GM18951 (cell line): Measurements from ENCODE around the gene TUBB2B.

Experiments used
- POLR2A ChIP-seq: IDR thresholded peaks from 4 replicates; pipeline ENCODE4 v1.6.1; 2011; ENCODE audit warnings: mild to moderate bottlenecking; ENCODE audit not compliant: insufficient read length, insufficient read depth; ENCODE audit errors: extremely low read depth
- in situ Hi-C: fragments of 300-500 bp; cut with MboI; formaldehyde crosslinking; loops from one replicate; pipeline ENCODE4 v1.12.0; 2022; ENCODE audit warnings: low sequenced_read_pairs, mixed read lengths, inconsistent platforms; ENCODE audit not compliant: unreplicated experiment

Gene TUBB2B

DNA sequence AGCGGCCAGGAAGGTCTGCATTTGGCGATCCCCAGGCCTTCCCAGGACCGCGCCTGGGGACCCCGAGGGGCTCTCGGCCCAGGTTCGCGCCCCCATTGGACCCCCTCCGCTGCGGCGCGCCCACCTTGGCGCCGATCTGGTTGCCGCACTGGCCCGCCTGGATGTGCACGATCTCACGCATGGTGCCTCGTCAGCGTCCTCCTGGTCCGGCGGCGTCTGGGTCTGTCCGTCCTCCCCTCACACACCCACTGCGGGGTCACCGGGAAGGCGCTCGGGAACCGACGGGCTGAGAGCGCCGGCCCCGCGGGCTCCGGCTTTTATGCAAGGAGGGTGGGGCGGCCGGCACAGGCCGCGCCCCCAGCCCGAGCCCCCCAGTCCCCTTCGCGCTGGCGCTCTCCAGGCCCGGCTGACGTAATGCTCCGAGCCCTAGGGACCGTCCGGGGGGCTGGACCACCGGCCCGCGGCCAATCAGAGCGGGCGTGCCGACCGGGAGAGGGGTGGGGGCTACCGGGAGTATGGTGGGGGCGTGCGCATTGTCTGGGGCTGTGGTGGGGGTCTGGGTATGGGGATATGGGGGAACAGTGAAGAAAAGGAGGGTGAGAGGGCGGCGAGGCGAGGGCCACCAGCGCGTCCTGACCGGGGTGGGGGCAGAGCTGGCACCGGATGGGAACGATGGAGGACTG is at the start of gene TUBB2B:
Gene TUBB2B, minus strand, starts transcription at position 291 of the 683 bp plus-strand sequence. Its CDS starts 110 bp downstream, at position 181.
- no peak for TF ChIP-seq POLR2A
- in situ Hi-C loops, result no loop called here

DNA sequence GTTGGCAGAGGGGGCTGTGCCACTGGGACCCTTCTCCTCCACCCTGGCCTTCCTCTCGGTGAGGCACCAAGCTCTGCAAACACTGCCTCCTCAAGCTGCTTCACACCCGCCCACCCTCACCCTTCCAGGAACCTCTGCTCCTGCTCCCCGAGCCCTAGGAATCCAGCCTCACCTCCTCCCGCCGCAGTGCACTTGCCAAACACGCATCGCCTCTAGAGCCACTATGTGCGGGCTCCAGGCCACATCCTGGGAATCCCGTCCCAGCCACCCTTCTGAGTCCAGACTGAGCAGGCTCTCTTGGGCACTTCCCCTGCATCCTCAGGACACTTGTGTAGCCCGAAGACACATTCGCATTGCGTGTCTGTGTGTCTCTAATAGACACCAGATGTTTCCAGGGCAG is 49.8 kb upstream of the TUBB2B start:
- no peak for TF ChIP-seq POLR2A
- in situ Hi-C loops, result loop anchor here (5.0 kb wide), 1 partner anchor 455 kb away; no protein-coding TSS in a partner anchor

DNA sequence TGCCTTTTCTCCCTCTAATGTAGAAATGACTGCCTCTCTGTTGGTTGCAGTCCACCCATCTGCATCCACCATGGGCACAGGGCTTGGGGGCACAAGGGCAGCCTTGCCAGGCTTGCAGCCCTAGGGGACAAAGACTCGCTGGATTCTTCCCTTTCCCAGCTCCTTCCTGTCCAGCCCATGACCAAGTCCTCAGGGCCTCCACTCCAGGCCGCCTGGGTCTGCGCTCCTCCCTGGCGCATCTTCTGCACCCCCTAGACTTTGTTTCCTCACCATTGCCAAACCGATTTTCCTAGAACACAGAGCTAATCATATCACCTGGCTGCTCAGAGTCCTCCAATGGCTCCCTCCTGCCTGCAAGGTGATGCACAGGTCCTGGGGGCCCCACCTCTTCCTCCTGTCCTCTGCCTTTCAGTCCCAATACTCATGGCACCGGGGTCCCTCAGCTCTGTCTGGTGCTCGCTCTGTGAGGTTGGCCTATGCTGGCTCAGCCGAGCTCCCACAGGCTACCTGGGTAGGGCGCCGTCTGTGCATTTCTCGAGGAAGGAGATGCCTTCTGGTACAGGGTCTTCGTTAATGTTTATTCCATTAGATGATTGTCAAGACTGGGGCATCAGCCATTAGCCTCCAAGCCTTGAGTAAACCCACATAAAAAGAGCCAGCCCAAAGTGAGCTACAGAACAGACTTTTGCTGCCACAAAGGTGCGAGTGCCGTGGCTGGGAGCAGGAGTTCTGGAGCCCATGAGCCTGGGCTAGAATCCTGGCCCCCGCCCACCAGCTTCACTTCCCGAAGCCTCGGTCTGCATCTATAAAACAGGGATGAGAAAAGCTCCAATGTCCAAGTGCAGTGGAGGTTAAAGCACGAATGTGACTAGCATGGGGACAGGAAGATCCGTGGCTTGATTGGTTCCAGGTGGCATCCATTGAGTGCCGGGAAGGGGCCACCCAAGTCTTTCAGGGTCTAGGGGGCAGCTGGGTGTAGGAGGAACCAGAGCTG is 49.0 kb upstream of the TUBB2B start:
- no peak for TF ChIP-seq POLR2A
- in situ Hi-C loops, result loop anchor here (5.0 kb wide), 1 partner anchor 456 kb away; no protein-coding TSS in a partner anchor

DNA sequence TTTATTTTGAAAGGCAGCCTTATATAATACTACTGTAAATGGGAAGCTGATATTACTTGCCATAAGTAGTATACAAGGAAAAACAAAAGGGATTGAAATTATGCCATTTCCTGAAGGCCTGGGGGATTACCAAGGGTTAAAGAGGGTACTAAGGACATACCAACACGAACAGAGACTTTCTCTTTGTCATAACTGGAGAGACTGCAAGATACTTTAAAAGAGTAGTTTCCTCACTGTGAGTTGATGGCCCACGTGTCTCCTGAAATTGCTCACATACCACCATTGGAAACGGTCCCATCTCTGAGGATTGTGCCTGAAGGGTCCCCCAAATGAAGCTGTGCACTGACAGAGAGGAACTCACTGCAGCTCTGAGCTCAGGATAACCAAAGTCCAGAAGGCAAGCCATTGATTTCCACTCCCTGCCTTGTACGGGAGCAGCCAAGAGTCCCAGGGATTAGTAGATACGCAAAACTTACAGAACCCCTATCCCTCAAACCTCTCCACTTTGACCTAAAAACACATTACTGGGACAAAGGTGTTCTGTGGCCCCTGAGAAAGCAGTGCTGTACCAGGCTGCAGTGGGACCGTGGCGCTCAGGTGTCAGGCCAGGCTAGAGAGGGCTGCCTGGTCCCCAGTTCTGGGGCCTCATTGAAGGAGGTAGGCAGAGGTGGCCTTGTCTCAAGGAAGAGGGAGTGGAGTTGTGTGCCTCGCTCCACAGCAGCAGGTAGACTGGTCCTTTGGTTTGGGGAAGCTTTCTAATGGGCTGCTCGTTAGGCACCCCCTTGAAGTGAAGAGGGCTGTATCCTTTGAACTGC is 46.5 kb upstream of the TUBB2B start:
- in situ Hi-C loops, result no loop called here
- no peak for TF ChIP-seq POLR2A

DNA sequence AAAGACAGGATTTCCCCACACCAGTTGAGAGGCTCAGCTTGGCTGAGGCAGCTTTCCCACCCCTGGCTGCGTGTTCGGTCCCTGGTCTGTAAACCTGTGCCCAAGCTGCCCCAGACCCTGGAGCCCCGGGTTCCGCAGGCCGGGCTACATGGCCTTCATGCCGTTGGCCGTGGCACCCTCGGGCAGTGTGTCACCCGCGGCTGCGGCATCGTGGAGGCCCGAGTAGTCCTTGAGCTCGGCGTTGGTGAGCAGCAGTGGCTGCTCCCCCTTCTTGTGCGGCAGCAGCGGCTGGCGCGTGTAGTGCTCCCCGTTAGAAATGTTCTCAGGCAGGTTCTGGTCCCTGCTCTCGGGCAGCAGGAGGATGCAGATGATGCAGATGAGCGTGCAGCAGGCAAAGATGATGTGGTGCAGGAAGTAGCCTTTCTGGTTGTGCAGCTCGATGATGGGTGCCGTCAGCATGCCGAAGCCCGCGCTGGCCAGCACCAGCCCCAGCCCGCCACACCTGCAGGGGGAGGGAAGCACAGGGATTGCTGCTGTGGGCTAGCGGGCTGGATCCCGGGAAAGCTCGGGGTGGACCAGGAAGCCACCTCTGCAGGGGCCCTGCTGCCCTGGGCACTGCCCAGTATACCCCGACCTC is 45.6 kb upstream of the TUBB2B start:
- no peak for TF ChIP-seq POLR2A
- in situ Hi-C loops, result no loop called here

DNA sequence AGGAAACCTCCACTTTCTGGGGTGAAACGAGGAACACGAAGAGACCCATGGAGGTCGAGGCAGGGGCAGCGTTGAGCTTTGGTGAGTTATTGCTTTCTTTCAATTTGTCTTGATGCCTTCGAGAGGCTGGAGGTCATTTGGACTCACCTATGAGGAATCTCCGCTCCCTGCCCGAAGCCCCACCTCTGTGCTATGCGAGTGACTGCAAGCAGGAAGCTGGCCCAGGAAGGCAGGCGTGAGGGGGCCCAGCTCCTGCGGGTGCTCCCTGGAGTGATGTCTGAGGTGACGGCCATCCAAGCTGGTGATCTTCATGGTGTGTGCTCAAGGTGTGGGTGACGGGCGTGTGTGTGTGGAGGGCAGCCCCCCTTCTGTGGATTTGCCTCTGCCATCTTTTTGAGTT is 44.3 kb upstream of the TUBB2B start:
- TF ChIP-seq POLR2A, result no peak
- in situ Hi-C loops, result no loop called here

DNA sequence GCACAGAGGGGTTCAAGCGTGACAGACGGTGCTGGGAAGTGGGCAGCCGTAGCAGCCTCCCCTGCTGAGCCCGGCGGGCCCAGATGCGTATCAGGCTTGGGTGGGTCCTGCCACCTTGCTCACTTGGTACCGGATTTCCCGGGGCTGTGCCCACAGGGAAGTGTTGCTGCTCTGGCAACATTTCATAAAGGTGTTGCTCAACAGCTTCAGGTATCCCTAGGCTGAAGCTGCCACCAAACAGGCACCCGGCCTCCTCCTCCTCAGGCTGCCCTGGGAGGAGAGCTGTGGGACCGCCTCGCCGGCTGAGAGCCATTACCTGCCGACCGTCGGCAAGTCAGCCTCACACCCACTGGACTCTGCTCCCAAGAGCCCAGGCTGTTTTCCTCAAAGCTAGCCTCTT is 42.8 kb upstream of the TUBB2B start:
- in situ Hi-C loops, result no loop called here
- TF ChIP-seq POLR2A, result no peak

DNA sequence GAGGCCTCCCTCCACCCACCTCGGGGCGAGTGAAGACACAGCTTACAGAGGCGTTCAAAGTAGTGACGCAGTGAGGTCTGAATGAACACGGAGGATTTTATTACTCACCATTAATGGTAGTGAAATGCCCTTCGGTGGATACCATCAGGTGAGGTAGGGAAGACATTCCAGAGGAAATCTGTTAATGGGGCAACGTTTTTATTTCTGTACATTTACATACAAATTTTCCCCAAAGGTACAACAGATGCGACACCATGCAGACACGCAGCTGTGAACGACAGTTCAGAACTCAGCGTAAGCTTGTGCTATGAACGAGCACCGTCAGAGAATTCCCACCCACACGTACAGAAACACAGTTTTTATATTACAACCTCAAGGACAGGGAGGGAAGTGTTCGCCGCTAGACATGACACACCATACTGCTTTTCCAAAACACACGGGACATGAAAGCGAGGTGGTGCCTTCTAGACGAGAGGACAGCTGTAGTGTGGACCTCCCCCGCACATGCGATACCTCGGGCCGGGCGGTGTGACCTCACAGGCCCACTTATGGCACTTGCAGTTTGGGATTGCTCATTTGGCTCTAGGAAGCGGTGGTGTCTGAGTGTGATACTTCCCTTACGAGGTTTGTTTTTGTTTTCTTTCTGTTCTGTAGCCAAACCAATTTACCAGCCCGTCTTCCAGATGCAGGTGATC is 42.0 kb upstream of the TUBB2B start:
- in situ Hi-C loops, result no loop called here
- no peak for TF ChIP-seq POLR2A

DNA sequence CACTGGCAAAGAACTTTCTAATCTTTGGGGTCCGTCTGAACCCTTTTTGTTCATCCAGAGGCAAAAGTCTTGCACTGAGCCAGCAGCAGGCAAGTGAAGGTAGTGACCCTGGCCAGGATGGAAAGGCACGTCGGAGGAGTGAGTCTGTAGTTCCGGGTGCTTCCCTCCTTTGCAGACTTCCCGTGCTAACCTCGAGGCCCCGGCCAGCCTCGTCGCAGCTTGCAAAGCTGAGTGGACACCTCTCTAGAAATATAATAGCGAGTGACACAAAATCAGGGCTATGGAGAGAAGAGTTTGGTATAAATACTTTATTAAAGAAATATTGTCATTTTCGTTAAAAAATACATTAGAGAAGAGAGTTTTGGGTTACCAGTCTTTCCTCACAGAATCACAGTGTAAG is 41.2 kb upstream of the TUBB2B start:
- TF ChIP-seq POLR2A, result no peak
- in situ Hi-C loops, result no loop called here

DNA sequence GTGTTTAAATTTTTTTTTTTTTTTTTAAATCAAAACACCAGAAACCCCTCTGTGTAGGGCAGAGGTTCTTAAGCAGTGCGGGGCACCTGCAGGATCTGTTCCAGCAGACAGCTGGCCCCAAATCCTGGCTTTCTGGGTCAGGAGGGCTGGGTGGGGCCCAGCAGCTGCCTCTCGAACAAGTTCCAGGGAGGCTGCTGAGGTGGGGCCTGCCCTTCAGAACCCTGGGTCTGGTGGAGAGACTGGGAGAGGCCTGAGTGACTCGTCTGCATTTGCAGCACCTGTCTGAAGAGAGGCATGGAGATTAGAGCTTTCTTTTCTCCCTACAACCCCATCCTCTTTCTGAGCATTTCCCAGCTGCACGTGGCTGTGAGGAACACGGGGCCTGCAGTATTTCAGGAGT is 39.7 kb upstream of the TUBB2B start:
- in situ Hi-C loops, result no loop called here
- no peak for TF ChIP-seq POLR2A

DNA sequence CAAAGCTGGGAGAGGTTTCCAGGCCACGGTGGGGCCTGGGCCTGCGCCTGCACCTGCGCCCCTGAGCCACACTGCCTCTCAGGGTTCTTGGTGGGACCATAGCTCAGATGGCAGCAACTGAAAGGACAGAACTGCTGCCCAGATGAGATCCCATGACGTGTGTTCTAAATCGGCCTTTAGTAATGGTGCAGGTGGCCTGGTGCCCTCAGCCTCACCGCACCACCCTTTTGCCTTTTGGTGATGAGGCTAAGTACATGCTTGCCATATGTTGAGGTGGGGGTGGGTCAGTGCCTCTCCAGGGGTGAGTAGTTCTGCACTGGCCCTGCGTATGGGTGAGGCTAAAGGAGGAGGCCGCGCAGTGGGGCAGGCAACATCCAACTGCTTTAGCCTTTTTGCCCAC is 38.7 kb upstream of the TUBB2B start:
- TF ChIP-seq POLR2A, result no peak
- in situ Hi-C loops, result no loop called here

DNA sequence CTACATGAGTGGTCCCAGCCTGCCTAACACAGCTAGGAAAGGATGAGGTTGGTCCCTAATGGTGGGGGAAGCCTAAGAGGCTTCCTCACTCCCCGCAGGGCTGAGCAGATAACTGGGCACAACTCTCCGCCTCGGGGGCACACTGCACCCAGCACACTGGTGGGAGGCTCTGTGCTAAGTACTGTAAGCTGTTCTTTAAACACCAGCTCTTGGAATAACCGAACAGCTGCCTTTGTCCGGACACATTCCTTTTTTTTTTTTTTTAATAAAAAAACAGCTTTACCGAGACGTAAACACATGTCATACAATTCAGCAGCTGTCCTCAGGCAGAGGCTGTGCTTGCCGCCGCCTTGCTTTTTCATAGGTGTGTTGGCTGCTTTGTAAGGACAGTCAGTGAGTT is 38.2 kb upstream of the TUBB2B start:
- in situ Hi-C loops, result no loop called here
- TF ChIP-seq POLR2A, result no peak
